CD4-positive, alpha-beta T cell treated with Interleukin-17A for 4 hours (primary cell): ENCODE data around the gene GSTA3.
"Not testable (repeated sequence)": the region's sequence is repeated elsewhere in the genome, so short reads cannot be mapped to it uniquely, and the experiment has no call there.

Experiments
- DNase-seq: peaks from one replicate; pipeline ENCODE4 v3.0.0-alpha.2; 2020; ENCODE audit warnings: mixed read lengths

The GSTA3 gene

DNA sequence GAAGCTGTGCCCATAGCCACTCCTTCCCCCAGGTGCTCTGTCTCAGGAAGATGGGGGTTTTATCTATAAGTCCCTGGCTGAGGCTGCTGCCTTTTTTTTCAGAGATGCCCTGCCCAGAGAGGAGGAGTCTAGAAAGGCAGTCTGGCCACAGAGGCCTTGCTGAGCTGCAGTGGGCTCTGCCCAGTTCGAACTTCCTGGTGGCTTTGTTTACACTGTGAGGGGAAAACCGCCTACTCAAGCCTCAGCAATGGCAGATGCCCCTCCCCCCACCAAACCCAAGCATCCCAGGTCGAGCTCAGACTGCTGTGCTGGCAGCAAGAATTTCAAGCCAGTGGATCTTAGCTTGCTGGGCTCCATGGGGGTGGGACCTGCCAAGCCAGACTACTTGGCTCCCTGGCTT, 53.4 kb downstream of the GSTA3 start:
- DNase-seq, result not testable (repeated sequence)

DNA sequence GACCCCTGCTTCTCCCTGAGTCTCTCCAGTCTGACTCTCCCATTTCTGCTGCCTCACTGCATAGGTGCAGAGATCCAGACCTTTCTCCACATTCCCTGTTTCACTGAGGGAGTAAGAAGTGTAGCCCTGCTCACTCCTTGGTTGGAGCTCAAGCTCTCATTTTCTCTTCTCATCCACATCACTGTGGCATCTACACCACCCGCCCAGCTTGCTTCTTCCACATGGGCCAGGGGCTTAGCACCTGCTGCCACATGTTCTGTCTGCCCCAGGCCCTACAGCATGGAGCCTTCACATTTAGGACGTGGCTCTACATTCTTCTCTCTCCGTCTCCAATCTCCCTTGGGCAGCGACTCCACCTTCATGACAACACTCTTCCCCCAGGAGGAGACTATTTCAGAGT, 60.4 kb downstream of the GSTA3 start:
- DNase-seq, result no peak
